IMR-90 (cell line): ENCODE results near the gene PYGB. TPM values are rescaled to one million over a fixed set of nuclear protein-coding genes. Genes with fewer than 3 reads are reported as not detected.

Experiments used
- ATAC-seq: fragments of 200-7000 bp; cut with Tn5 transposase; 2 replicates; pipeline ENCODE4 v1.9.1; 2020; ENCODE audit warnings: low read depth, mild to moderate bottlenecking, moderate library complexity
- BruUV-seq: library from RNA; stranded (reverse); fragments of 400-500 nt; replicated peaks from 2 replicates; lab custom pipeline; 2021; lab: Mats Ljungman, UMichigan
- CTCF ChIA-PET: fragments of 300-600 bp; formaldehyde crosslinking; extraction: SDS; loops from one replicate; lab custom pipeline; 2021; ENCODE audit warnings: antibody characterized with exemption; lab: Yijun Ruan, JAX
- POLR2A ChIA-PET: fragments of 300-600 bp; sonication (Branson Sonifier 250); formaldehyde crosslinking; loops from one replicate; lab custom pipeline; 2022; ENCODE audit warnings: antibody characterized with exemption; ENCODE audit not compliant: unreplicated experiment; lab: Charles Lee
- DNase-seq: peaks from one replicate; pipeline ENCODE4 v3.0.0; 2013
- H2AFZ ChIP-seq: replicated peaks from 2 replicates; pipeline ENCODE3; 2013; ENCODE audit warnings: low read length, mild to moderate bottlenecking; ENCODE audit not compliant: poor library complexity
- H2AK5ac ChIP-seq: 2 replicates; pipeline ENCODE4 v1.6.1; 2013; ENCODE audit warnings: low read depth, low read length, inconsistent platforms
- H2AK9ac ChIP-seq: replicated peaks from 2 replicates; pipeline ENCODE3; 2013; ENCODE audit warnings: mild to moderate bottlenecking, low read depth, low read length, moderate library complexity; ENCODE audit not compliant: poor library complexity
- H2BK120ac ChIP-seq: 2 replicates; pipeline ENCODE4 v1.6.1; 2013; ENCODE audit warnings: low read depth, low read length, inconsistent platforms
- H2BK15ac ChIP-seq: 3 replicates; pipeline ENCODE4 v1.6.1; 2013; ENCODE audit warnings: low read depth, low read length, inconsistent platforms
- H2BK20ac ChIP-seq: 2 replicates; pipeline ENCODE4 v1.6.1; 2013; ENCODE audit warnings: low read depth, mild to moderate bottlenecking, inconsistent platforms, low read length, moderate library complexity
- H2BK5ac ChIP-seq: 2 replicates; pipeline ENCODE4 v1.6.1; 2013; ENCODE audit warnings: mild to moderate bottlenecking, low read depth, low read length, inconsistent platforms; ENCODE audit not compliant: poor library complexity, severe bottlenecking
- H3K14ac ChIP-seq: replicated peaks from 2 replicates; pipeline ENCODE4 v1.6.1; 2013; ENCODE audit warnings: low read depth, low read length, inconsistent platforms
- H3K18ac ChIP-seq: 2 replicates; pipeline ENCODE4 v1.6.1; 2013; ENCODE audit warnings: low read depth, low read length, control low read depth
- H3K23ac ChIP-seq: 2 replicates; pipeline ENCODE4 v1.6.1; 2013; ENCODE audit warnings: low read depth, low read length, inconsistent platforms
- H3K27ac ChIP-seq: 2 replicates; pipeline ENCODE4 v1.5.1; 2013; ENCODE audit warnings: mild to moderate bottlenecking, control low read depth, low read length; ENCODE audit not compliant: insufficient read depth
- H3K27me3 ChIP-seq: 2 replicates; pipeline ENCODE4 v1.6.1; 2013; ENCODE audit warnings: low read length; ENCODE audit not compliant: control insufficient read depth, insufficient read depth
- H3K36me3 ChIP-seq: 2 replicates; pipeline ENCODE4 v1.6.1; 2013; ENCODE audit warnings: low read length, mixed read lengths; ENCODE audit not compliant: control insufficient read depth, insufficient read depth
- H3K4ac ChIP-seq: 2 replicates; pipeline ENCODE4 v1.6.1; 2013; ENCODE audit warnings: low read depth, low read length, inconsistent platforms
- H3K4me1 ChIP-seq: 2 replicates; pipeline ENCODE4 v1.6.1; 2013; ENCODE audit warnings: low read length, mixed read lengths; ENCODE audit not compliant: control insufficient read depth, insufficient read depth
- H3K4me2 ChIP-seq: 2 replicates; pipeline ENCODE4 v1.6.1; 2013; ENCODE audit warnings: low read depth, mild to moderate bottlenecking, control low read depth, low read length, moderate library complexity
- H3K4me3 ChIP-seq: 2 replicates; pipeline ENCODE4 v1.5.1; 2013; ENCODE audit warnings: low read depth, mild to moderate bottlenecking, control low read depth, low read length, moderate library complexity; ENCODE audit not compliant: insufficient read depth
- H3K56ac ChIP-seq: 2 replicates; pipeline ENCODE4 v1.6.1; 2013; ENCODE audit warnings: low read length, inconsistent platforms; ENCODE audit not compliant: insufficient read depth; ENCODE audit errors: extremely low read depth
- H3K79me1 ChIP-seq, 2 experiments: 2 replicates each; pipeline ENCODE4 v1.6.1; 2013; ENCODE audit warnings: low read length in 2 of 2, inconsistent platforms in 1 of 2, low read depth in 1 of 2
- H3K9ac ChIP-seq: 2 replicates; pipeline ENCODE4 v1.6.1; 2013; ENCODE audit warnings: low read depth, low read length, control low read depth
- H3K9me1 ChIP-seq: 2 replicates; pipeline ENCODE4 v1.6.1; 2013; ENCODE audit warnings: low read length, inconsistent platforms; ENCODE audit not compliant: insufficient read depth
- H3K9me3 ChIP-seq: 2 replicates; pipeline ENCODE4 v1.6.1; 2013; ENCODE audit warnings: low read length; ENCODE audit not compliant: control insufficient read depth, insufficient read depth
- H4K20me1 ChIP-seq: 2 replicates; pipeline ENCODE4 v1.6.1; 2013; ENCODE audit warnings: low read length, inconsistent platforms; ENCODE audit not compliant: insufficient read depth
- H4K5ac ChIP-seq: 2 replicates; pipeline ENCODE4 v1.6.1; 2013; ENCODE audit warnings: mild to moderate bottlenecking, low read depth, low read length, control low read depth
- H4K8ac ChIP-seq, 2 experiments: 2 replicates each; pipeline ENCODE4 v1.6.1; 2013; ENCODE audit warnings: low read depth in 2 of 2, low read length in 2 of 2, control low read depth in 1 of 2, inconsistent platforms in 1 of 2
- H4K91ac ChIP-seq: 2 replicates; pipeline ENCODE4 v1.6.1; 2013; ENCODE audit warnings: low read depth, low read length, inconsistent platforms; ENCODE audit not compliant: insufficient read depth
- WGBS, 2 experiments: methylation state at CpG; one replicate each; pipeline versions ENCODE4 v1.1.5 to v1.1.7; 2013; ENCODE audit warnings: missing lambda C conversion rate in 2 of 2; ENCODE audit not compliant: insufficient read length in 1 of 2; ENCODE audit errors: extremely low coverage in 2 of 2; 5-methylcytosine and 5-hydroxymethylcytosine counted together
- dilution Hi-C: fragments of 300-500 bp; cut with HindIII; formaldehyde crosslinking; loops from one replicate; pipeline ENCODE4 v1.14.3; 2018; ENCODE audit warnings: low sequenced_read_pairs; ENCODE audit not compliant: unreplicated experiment
- in situ Hi-C: fragments of 300-500 bp; cut with MboI; formaldehyde crosslinking; loops from 3 replicates; pipeline ENCODE4 v1.14.3; 2019; ENCODE audit warnings: low sequenced_read_pairs, inconsistent platforms, mixed read lengths
- intact Hi-C: fragments of 100-400 bp; cut with micrococcal nuclease; formaldehyde crosslinking; loops from 2 replicates; pipeline ENCODE4 v1.10.0; 2022
- polyA plus RNA-seq, 3 experiments: library from polyadenylated mRNA; depleted of rRNA; stranded (reverse); fragments of >200 nt; gene quantifications; 2 replicates each; pipeline ENCODE4 v1.2.3, GENCODE V29; 2012; ENCODE audit warnings: low replicate concordance in 1 of 3
- total RNA-seq: library from RNA; depleted of rRNA; stranded (reverse); fragments of >200 nt; gene quantifications from 2 replicates; pipeline ENCODE4 v1.2.3, GENCODE V29; 2012
- TF ChIP-seq, protein P1 (sequence below): fragments of 150-350 bp; IDR thresholded peaks from 2 replicates; pipeline ENCODE4 v1.6.1; 2017; ENCODE audit warnings: mild to moderate bottlenecking, antibody characterized with exemption, low read length, low read depth

The PYGB gene
- total and polyA plus RNA-seq, 2 of the 4 experiments (the other 2 are of a cell fraction) = 72.4 to 83.1 TPM

DNA sequence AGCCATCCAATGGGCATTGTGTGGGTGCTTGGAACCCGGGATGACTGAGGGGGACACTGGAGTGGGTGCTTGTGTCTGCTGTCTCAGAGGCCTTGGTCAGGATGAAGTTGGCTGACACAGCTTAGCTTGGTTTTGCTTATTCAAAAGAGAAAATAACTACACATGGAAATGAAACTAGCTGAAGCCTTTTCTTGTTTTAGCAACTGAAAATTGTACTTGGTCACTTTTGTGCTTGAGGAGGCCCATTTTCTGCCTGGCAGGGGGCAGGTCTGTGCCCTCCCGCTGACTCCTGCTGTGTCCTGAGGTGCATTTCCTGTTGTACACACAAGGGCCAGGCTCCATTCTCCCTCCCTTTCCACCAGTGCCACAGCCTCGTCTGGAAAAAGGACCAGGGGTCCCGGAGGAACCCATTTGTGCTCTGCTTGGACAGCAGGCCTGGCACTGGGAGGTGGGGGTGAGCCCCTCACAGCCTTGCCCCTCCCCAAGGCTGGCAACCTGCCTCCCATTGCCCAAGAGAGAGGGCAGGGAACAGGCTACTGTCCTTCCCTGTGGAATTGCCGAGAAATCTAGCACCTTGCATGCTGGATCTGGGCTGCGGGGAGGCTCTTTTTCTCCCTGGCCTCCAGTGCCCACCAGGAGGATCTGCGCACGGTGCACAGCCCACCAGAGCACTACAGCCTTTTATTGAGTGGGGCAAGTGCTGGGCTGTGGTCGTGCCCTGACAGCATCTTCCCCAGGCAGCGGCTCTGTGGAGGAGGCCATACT lies 49.4 kb downstream of the PYGB start:
- no peak overlapping the region for H2BK15ac ChIP-seq
- WGBS, 2 experiments = 100% methylated on average over 1 of the region's 10 CpGs; no CpG with 5 or more reads in 1 of the 2 experiments
- H3K4me3 ChIP-seq = no peak overlapping the region
- ATAC-seq (no peak), DNase-seq (no peak)
- H4K20me1 ChIP-seq = peaks cover 11% of the 10 kb centered on the region; the same call in 1 of the 2 replicates
- no peak overlapping the region for H2BK120ac ChIP-seq
- H3K14ac ChIP-seq = no peak overlapping the region
- BruUV-seq = no TSS peak
- H2AK9ac ChIP-seq = peak overlapping the region; percentile 15
- POLR2A ChIA-PET = no interaction called here
- peaks cover 8% of the 10 kb centered on the region for H3K9me1 ChIP-seq
- no peak overlapping the region for H3K56ac ChIP-seq
- no peak overlapping the region for H2BK5ac ChIP-seq
- H3K18ac ChIP-seq = no peak overlapping the region
- no peak overlapping the region for H2AK5ac ChIP-seq
- H4K5ac ChIP-seq = no peak overlapping the region
- intact Hi-C loops (loop anchor here (2.0 kb wide), 1 partner anchor 303 kb away; no protein-coding TSS in a partner anchor), in situ Hi-C loops (loop anchor here (5.0 to 10.0 kb wide), 2 partner anchors 100 to 103 kb away; partner anchors contain the start of gene ENTPD6), dilution Hi-C loops (no loop called here)
- H3K79me1 ChIP-seq = peaks cover 0 to 41% of the 10 kb centered on the region in 2 experiments; a peak in 2 of 4 replicates
- TF ChIP-seq, protein P1, sequence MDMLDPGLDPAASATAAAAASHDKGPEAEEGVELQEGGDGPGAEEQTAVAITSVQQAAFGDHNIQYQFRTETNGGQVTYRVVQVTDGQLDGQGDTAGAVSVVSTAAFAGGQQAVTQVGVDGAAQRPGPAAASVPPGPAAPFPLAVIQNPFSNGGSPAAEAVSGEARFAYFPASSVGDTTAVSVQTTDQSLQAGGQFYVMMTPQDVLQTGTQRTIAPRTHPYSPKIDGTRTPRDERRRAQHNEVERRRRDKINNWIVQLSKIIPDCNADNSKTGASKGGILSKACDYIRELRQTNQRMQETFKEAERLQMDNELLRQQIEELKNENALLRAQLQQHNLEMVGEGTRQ = no peak
- no peaks in the 10 kb centered on the region for H3K27me3 ChIP-seq
- H2BK20ac ChIP-seq = no peak overlapping the region
- no peak overlapping the region for H3K9ac ChIP-seq
- H3K23ac ChIP-seq = no peak overlapping the region
- no peak overlapping the region for H4K8ac ChIP-seq
- H2AFZ ChIP-seq = no peak overlapping the region
- H3K36me3 ChIP-seq = peaks cover 46% of the 10 kb centered on the region
- CTCF ChIA-PET = no interaction called here
- no peak overlapping the region for H3K27ac ChIP-seq
- no peak overlapping the region for H3K4me2 ChIP-seq
- H3K4ac ChIP-seq = no peak overlapping the region
- H3K4me1 ChIP-seq = peaks cover 16% of the 10 kb centered on the region
- no peaks in the 10 kb centered on the region for H3K9me3 ChIP-seq
- no peak overlapping the region for H4K91ac ChIP-seq
